Measurements from ENCODE around the gene PIGZ.

PIGZ gene

DNA sequence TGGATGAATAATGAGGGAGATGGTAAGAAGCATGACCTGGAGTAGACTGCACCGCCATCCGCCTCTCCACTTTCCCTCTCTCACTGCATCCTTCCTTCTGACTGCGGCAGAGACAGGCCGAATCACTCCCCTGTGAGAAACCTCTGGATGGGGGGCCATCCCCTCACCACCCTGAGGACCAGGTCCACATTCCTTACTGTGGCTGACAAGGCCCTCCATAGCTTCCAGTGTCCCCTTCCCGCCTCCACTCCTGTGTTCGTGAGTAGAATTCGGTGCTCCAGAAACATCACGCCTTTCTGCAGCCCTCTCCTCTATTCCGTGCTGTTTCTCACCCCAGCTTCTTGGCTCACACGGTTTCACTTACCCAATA, 2.8 kb downstream of the PIGZ start:
- ATAC-seq (ENCODE audit: low read depth) (no peak), DNase-seq (ENCODE audit: low spot score) (no peak)
- Histone ChIP-seq H3K27me3 (ENCODE audit: insufficient read depth, poor library complexity, severe bottlenecking) (no peaks in the 10 kb centered on the region), H3K27ac (ENCODE audit: poor library complexity, severe bottlenecking) (no peak overlapping the region), H3K9me3 (ENCODE audit: severe bottlenecking) (no peaks in the 10 kb centered on the region), H3K4me3 (ENCODE audit: severe bottlenecking) (no peak overlapping the region), H3K4me1 (ENCODE audit: insufficient read depth, poor library complexity, severe bottlenecking) (no peaks in the 10 kb centered on the region), H3K36me3 (ENCODE audit: low read depth) (no peaks in the 10 kb centered on the region; the same call in 1 of the 2 replicates)
- TF ChIP-seq, protein P1, sequence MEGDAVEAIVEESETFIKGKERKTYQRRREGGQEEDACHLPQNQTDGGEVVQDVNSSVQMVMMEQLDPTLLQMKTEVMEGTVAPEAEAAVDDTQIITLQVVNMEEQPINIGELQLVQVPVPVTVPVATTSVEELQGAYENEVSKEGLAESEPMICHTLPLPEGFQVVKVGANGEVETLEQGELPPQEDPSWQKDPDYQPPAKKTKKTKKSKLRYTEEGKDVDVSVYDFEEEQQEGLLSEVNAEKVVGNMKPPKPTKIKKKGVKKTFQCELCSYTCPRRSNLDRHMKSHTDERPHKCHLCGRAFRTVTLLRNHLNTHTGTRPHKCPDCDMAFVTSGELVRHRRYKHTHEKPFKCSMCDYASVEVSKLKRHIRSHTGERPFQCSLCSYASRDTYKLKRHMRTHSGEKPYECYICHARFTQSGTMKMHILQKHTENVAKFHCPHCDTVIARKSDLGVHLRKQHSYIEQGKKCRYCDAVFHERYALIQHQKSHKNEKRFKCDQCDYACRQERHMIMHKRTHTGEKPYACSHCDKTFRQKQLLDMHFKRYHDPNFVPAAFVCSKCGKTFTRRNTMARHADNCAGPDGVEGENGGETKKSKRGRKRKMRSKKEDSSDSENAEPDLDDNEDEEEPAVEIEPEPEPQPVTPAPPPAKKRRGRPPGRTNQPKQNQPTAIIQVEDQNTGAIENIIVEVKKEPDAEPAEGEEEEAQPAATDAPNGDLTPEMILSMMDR (IDR thresholded peaks at IDR 0.05; ENCODE audit: poor library complexity, severe bottlenecking) = no peak

GRCh38 chr3:196965112-196965803, 3.4 kb downstream of the PIGZ start:
- TF ChIP-seq, protein P1 (IDR thresholded peaks at IDR 0.05; ENCODE audit: poor library complexity, severe bottlenecking) = no peak
- DNase-seq (ENCODE audit: low spot score) (no peak), ATAC-seq (ENCODE audit: low read depth) (no peak)
- no peaks in the 10 kb centered on the region; the same call in 1 of the 2 replicates for H3K36me3 ChIP-seq (ENCODE audit: low read depth)
- H3K4me3 ChIP-seq (ENCODE audit: severe bottlenecking) = no peak overlapping the region
- H3K27me3 ChIP-seq (ENCODE audit: insufficient read depth, poor library complexity, severe bottlenecking) = no peaks in the 10 kb centered on the region
- no peaks in the 10 kb centered on the region for H3K9me3 ChIP-seq (ENCODE audit: severe bottlenecking)
- H3K4me1 ChIP-seq (ENCODE audit: insufficient read depth, poor library complexity, severe bottlenecking) = no peaks in the 10 kb centered on the region
- H3K27ac ChIP-seq (ENCODE audit: poor library complexity, severe bottlenecking) = no peak overlapping the region

GRCh38 chr3:196963631-196963953, 5.0 kb downstream of the PIGZ start:
- DNase-seq (ENCODE audit: low spot score) = no peak
- TF ChIP-seq, protein P1 (IDR thresholded peaks at IDR 0.05; ENCODE audit: poor library complexity, severe bottlenecking) = no peak
- H3K27me3 ChIP-seq (ENCODE audit: insufficient read depth, poor library complexity, severe bottlenecking) = no peaks in the 10 kb centered on the region

GRCh38 chr3:196962930-196963630, 5.6 kb downstream of the PIGZ start:
- no peak overlapping the region for H3K4me3 ChIP-seq (ENCODE audit: severe bottlenecking)
- no peak for ATAC-seq (ENCODE audit: low read depth)
- no peak for DNase-seq (ENCODE audit: low spot score)
- no peaks in the 10 kb centered on the region; the same call in 1 of the 2 replicates for H3K36me3 ChIP-seq (ENCODE audit: low read depth)
- no peak overlapping the region for H3K27ac ChIP-seq (ENCODE audit: poor library complexity, severe bottlenecking)
- H3K4me1 ChIP-seq (ENCODE audit: insufficient read depth, poor library complexity, severe bottlenecking) = no peaks in the 10 kb centered on the region
- TF ChIP-seq, protein P1 (IDR thresholded peaks at IDR 0.05; ENCODE audit: poor library complexity, severe bottlenecking) = no peak
- H3K27me3 ChIP-seq (ENCODE audit: insufficient read depth, poor library complexity, severe bottlenecking) = no peaks in the 10 kb centered on the region
- no peaks in the 10 kb centered on the region for H3K9me3 ChIP-seq (ENCODE audit: severe bottlenecking)

More at GRCh38 chr3:196963631-196963953, 5.0 kb downstream of the PIGZ start:
- no peaks in the 10 kb centered on the region for H3K4me1 ChIP-seq (ENCODE audit: insufficient read depth, poor library complexity, severe bottlenecking)
- no peaks in the 10 kb centered on the region for H3K9me3 ChIP-seq (ENCODE audit: severe bottlenecking)
- no peaks in the 10 kb centered on the region; the same call in 1 of the 2 replicates for H3K36me3 ChIP-seq (ENCODE audit: low read depth)
- H3K27ac ChIP-seq (ENCODE audit: poor library complexity, severe bottlenecking) = no peak overlapping the region
- no peak for ATAC-seq (ENCODE audit: low read depth)
- no peak overlapping the region for H3K4me3 ChIP-seq (ENCODE audit: severe bottlenecking)
